Kidney capillary endothelial cell (primary cell): ENCODE results near the gene HSD11B1L.

Experiments used
- DNase-seq: peaks from one replicate; pipeline ENCODE4 v3.0.0-alpha.2; 2018; ENCODE audit warnings: low spot score

Gene HSD11B1L

DNA sequence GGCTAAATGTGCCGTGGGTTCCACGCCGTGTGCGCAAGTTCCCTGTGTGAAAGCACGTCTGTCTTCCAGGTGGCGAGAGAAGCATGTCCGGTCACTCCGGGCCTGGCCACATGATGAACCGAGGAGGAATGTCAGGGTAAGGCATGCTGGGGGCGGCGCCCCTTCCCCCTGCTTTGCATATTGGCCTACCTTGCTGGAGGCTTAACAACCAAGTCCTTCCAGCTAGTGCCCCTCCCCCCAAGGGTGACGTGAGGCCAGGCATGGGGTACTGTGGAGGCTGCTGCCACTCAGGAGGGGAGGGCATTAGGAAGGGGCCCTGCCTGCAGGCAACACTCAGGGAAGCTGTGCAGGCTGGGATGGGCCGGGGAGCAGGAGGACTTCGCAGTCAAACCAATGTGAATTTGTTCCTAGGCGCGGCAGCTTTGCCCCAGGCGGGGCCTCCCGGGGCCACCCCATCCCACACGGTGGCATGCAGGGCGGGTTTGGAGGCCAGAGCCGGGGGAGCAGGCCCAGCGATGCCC, 13.0 kb upstream of the HSD11B1L start:
- DNase-seq: no peak

DNA sequence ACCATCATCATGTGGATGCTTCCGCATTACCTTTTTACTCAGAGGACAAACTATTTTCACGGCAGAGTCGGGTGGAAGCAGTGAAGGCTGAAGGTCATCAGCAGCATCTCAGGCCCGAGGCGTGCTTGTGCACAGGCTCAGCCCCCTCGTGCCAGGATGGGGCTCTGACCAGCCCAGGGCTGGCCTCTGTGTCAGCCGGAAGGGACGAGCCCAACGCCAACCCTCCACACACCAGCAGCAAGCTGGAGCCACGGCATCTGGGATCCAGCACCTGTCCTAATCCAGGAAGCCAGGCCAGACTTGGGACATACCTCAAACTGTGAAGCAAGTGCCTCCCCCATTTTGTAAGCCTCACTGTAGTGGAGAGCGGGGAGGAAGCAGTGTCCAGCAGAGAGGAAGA, 11.6 kb upstream of the HSD11B1L start:
- no peak for DNase-seq

DNA sequence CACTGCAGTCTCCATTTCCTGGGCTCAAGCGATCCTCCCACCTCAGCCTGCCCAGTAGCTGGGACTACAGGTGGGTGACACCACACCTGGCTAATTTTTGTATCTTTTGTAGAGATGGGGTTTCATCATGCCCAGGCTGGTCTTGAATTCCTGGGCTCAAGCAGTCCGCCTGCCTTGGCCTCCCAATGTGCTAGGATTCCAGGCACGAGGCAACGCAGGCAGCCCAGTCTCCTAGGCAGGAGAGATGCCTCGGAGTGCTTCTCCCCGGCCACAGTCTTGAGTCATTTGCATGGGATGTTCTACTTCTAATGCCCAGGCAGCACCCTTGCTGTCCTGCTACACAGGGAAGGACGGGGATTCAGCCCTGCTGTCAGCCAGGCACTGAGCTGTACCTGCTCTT, 9.2 kb upstream of the HSD11B1L start:
- no peak for DNase-seq

DNA sequence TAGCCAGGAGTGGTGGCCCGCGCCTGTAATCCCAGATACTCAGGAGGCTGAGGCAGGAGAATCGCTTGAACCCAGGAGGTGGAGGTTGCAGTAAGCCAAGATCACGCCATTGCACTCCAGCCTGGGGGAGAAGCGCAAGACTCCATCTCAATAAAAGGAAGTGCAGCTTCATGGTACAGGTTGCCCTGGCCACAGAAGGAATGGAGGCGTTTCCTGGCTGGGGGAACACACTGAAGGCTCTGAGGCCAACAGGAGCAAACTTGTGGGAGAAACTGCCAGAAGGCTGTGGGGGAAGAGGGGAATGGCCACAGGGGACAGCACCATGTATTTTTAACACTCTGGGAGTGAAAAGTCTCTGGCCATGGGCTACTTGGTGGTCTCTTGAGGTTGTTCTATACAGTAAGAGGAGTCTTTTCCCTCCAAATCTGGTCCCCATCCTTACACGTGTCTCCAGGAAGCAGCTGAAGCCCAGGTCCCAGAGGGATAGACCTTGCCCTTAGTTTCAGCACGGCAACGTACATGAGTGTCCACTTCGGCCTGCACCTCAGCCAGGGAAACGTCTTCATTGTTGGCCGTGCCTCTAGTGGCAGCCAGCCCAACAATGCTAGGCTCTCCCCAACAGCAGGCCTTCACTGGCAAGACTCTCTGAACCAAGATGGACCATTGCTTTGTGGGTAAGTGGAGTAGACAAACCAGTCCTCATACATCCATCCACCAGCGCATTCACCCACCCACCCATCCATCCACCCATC, 7.9 kb upstream of the HSD11B1L start:
- DNase-seq: no peak

DNA sequence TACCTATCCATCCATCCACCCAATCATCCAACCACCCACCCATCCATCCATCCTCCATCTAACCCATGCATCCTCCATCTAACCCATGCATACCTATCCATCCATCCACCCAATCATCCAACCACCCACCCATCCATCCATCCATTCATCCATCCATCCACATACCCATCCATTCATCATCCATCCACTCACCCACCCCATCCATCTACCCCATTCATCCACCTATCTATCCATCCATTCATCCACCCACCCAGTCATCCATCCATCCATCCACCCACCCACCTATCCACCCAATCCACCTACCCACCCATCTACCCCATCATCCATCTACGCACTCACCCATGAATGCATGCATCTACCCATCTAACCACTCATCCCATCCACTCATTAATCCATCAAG, 7.1 kb upstream of the HSD11B1L start:
- DNase-seq: no peak

DNA sequence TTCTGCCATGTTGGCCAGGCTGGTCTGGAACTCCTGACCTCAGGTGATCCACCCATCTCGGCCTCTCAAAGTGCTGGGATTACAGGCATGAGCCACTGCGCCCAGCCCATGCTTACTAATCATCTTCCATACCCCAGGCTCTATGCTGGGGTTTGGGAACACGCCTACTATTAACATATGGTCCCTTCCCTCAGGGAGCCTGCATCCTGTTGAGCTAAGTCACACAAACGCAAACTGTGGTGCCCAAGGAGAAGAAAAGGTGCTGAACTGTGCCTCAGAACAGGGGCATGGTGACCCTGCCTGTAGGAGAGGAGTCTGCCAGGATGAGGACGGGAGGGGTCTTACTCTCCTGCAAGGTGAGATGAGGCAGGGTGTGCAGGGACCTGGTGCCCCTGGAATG, 6.1 kb upstream of the HSD11B1L start:
- no peak for DNase-seq

DNA sequence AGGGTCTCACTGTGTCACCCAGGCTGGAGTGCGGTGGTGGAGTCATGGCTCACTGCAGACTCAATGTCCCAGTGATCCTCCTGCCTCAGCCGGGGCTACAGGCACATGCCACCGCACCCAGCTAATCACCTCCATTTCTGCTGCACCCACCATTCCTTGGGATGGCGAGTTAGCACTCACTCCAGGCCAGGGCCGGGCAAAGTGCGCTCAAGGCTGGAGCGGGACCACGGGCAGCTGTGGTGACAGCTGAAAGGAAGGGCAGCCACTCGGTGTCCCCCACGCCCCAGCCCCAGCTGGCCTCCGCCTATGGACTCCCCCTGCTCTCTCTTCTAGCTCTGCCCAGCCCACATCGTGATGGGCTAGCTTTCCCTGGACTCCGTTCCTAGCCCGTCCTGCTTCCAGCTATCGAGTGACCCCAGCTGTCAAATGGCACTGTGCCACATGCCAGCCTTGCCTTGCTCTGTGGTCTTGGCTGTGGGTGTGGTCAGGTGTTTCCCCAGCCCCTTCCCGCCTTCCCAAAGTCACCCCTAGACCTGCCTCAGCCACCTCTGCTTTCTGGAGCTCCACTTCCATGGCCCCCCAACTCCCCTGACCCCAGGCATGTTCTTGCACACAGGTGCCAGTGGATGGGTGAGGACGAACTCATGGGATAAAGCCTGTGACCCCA, 4.6 kb upstream of the HSD11B1L start:
- DNase-seq: no peak

DNA sequence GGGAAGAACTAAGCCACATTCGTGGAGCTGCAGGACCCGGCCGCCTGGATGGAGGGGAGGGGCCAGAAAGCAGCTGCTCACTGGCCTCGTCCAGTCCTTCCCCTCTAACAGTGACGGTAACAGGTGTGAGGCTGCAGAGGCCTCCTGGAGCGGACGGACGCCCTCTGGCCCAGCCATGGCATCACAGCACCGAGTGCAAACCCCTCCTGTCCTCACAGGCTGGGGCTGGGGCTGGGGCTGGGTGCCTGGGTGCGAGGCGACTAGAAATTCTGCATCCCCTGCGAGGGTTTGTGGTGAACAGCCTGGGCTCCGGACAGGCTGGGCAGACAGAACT, 4.1 kb upstream of the HSD11B1L start:
- no peak for DNase-seq

DNA sequence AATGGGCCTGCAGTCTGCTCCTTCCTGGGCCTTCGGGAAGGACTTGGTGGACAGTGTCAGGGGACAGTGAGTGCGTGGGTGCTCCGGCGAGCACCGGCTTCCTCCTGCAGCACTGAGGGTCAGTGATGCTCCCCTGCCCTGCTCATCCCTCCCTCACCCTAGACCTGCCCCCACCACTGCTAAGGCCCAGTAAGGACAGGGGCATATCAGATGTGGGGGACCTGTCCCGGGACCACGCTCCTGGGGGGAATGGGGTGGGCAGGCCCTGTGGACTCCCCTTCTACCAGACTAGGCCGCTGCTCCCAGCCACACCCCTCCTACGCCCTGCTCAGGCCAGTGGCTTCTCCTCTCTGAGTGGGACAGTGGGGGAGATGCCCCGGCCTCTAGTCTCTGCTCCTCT, 3.7 kb upstream of the HSD11B1L start:
- DNase-seq: no peak

DNA sequence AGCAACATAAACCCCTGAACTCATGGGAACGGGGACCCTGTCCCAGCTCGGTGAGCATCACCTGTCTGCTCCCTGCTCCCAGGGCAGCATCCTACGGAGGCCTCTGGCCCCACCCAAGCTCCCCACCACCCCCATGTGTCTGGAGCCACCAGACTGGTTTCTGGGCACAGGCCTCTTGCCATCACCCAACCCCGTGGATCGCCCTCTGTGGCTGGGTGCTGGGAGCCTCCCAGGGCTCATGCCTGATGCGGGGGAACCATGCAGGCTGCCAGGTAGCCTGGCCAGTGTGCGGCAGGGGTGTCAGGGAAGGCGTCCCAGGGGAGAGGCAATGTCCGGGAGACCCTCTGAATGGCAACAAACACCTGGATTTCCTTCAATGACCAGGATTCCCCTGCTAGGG, 3.2 kb upstream of the HSD11B1L start:
- DNase-seq: no peak

DNA sequence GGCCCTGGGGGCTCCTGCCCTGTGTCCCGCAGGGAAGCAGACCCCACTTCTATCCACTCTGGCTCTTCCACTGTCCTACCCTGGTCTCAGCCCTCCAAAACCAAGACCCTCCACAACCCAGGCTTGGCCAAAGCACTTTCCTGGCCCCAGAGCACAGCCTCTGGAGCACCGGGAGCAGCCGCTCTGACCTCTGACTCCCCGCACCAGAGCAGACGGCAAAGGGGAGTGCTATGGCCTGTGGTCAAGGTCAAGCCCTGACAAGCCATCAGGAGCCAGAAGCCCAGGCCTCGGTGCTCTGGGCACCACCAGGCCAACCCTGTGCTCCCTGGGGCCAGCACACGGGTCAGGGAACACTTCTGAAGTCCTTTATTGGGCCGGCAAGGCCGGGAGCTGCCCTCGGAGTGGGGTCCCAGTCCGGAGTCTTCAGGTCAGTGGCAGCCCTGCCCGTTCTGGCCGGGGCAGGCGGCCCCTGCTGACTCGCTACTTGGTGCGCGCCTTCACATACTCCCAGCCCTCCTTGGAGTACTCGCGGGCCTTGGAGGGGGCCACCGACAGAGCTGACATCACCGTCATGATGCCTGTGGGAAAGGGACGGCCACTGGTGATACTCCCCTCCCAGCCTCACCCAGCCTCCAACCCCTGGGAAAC, 2.6 kb upstream of the HSD11B1L start:
- no peak for DNase-seq

DNA sequence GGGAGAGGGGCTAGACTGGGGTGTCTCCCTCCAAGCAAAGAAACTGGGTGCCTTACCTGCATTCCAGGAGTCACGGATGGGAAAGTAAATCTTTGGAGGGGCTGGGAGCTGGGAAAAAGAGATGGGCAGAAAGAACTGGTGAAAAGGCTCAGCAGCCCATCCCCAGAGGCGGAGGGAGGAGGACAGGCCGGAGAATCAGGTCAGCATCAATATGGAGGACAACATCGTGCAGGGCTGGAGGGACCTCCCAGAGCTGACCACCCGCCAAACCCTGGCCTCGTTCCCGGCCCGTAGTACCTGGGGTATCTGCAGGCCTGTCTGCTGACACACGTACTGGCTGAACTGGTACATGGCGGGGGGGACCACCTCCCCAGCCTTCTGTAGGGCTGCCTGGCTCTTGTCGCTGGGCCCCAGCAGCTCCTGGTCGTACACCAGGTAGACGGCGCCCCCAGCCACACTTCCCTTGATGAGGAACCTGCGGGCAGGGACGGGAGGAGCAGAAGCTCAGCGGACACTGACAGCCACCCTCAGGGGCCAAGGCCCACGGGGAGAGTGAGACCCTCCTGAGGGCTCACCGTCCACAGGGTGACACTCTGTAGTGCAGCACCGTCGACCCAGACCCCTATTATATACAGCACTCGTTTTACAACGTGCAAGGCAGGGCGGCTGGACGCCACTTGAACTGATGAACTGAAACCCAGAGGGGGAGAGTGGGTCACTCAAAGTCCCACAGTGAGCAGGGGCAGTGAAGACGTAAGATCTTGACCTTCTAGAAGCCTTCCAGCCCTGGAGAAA, 1.3 kb upstream of the HSD11B1L start:
- no peak for DNase-seq

DNA sequence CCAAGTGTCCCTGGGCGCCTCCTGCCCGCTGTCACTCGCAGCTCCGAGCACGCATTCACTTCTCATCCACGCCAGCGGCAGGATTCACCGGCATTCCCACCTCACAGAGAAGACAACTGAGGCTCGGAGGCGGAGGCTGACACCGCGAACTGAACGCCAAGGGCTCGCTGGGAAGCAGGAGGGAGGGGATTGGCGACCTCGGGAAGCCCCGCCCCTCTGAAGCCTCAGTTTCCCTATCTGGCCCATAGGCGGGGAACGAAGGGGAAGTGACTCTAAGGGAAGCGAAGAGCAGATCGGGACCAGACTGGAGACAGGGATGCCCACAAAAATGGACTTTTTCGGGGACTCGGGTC, 767 bp upstream of the HSD11B1L start:
- DNase-seq: peak; percentile 26

DNA sequence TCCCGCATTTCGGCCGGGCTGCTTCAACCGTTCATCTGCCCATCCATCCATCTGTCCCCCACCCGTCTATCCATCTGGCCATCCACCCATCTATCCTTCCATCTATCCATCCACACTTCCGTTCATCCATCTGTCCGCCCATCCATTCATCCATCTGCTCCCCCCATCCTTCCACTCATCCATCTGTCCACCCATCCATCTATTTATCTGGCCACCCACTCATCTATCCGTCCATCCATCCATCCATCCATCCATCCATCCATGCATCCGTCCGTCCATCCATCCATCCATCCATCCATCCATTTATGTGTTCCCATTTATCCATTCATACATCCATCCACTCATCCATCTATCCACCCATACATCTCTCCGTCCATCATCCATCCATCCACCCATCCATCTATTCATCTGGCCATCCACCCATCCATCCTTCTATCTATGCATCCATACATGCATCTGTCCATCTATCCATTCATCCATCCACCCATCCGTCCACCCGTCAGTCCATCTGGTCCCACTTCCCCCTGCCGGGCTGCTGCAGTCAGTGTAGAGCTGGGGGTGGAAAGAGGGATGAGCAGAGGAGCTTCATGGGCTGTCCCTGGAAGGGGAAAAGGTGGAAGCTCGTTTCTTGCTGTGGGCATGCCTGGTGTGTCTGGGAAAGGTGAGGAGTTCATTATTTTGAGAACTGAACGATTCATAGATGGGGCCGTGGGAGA, 722 bp downstream of the HSD11B1L start:
- no peak for DNase-seq

DNA sequence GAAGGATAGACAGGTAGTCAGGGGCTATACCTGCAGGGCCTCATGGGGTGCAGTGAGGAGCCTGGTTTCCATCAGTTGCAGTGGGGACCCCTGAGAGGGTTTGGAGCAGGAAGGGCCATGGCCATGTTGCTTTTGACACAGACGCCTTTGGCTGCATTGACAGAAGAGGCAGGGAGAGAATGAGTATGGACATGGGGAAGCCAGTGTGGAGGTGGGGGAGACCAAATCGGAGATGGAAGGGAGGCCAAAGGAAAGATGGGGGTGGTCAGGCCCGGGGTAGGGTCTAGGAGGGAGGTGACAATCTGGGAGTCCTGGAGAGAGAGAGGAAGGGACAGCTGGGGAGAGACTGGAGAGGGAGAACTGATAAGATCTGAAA, 1.3 kb downstream of the HSD11B1L start:
- no peak for DNase-seq

DNA sequence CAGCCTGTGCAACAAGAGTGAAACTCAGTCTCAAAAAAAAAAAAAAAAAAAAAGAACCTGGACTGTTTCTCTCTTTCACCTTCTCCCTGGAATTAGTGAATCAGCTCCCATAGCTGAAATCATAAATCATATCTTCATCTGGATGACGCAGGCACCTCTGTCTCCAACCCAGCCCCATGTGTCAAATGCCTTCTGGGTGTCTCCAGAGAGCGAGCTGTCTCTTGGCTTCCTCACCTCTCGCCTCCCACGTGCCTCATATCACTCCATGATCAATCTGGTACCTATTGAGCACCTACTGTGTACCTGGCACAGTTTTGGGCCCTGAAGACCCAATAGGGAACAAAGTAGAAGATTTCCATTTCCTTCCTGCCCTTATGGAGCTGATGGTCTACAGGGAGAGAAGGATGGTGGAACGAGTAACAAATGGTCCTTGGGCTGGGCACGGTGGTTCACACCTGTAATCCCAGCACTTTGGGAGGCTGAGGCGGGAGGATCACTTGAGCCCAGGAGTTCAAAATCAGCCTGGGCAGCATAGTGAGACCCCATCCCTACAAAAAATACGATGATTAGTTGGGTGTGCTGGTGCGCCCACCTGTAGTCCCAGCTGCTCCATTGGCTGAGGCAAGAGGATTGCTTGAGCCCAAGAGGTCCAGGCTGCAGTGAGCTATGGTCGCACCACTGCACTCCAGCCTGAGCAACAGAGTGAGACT, 2.5 kb downstream of the HSD11B1L start:
- DNase-seq: no peak

DNA sequence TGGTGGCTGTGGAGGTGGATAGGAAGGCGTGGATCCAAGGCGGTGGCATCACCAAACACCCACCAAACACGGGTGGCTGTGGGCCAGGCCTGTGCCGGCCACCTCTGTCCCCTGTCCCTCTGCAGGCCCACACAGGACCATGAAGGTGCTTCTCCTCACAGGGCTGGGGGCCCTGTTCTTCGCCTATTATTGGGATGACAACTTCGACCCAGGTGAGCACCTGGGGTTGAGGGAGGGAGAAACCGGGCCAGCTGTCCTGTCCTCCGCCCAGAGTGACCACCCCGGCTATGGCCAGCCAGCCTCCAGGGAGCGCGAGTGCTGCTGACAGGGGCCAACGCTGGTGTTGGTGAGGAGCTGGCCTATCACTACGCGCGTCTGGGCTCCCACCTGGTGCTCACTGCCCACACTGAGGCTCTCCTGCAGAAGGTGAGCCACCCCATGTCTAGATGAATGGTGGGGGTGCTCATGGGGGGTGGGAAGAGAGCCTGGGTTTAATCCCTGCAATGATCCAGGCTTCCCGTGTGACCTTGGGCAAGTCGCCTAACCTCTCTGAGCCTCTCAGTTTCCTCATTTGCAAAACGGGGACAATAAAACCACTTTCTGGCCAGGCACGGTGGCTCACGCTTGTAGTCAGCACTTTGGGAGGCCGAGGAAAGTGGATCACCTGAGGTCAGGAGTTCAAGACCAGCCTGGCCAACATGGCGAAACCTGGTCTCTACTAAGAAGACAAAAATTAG, 4.0 kb downstream of the HSD11B1L start:
- DNase-seq: no peak

DNA sequence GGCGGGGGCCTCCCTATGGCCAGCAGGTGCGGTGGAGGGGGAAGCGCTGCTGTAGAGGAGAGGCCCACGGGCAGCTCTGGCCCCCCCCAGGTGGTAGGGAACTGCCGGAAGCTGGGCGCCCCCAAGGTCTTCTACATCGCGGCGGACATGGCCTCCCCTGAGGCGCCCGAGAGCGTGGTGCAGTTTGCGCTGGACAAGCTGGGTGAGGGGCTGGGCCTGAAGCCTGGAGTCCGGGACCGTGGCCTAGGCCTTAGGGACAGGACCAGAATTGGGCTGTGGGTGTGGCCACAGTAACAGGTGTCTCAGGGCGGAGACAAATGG, 5.5 kb downstream of the HSD11B1L start:
- DNase-seq: no peak

DNA sequence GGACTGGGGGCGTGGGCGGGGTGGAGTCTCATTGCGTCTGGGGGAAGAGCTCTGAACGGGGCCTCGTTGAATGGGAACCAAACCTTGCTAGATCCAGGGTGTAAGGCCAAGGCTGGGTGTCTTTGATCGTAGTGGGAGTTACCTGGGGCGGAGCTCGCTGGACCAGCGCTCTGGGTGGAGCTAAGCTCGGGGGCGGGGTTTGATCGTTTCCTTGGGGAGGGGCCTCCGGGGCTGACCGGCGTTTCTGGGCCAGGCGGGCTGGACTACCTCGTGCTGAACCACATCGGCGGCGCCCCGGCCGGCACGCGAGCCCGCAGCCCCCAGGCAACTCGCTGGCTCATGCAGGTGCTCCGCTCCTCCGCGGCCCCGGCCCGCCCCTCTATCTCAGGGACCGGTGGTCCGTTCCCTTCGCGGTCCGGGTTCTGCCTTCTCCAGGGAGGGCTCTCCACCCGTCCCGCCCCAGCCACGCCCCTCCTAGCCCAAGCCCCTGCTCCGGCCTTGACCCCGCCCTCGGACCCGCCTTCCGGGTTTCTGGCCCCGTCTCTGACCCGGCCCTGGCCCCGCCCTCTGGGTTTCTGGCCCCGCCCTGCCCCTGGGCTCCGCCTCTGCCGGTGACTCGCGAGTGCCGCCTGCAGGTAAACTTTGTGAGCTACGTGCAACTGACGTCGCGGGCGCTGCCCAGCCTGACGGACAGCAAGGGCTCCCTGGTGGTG, 6.0 kb downstream of the HSD11B1L start:
- DNase-seq: peak; percentile 96
